SK-N-SH (cell line): ENCODE results near the gene GHR.

Experiments used
- EP300 ChIP-seq, 2 experiments: IDR thresholded peaks; 2 replicates each; pipeline versions ENCODE4 v1.4.0 to v1.6.1; 2012; ENCODE audit warnings: borderline replicate concordance in 1 of 2, low read depth in 1 of 2, low read length in 1 of 2
- POLR2AphosphoS5 ChIP-seq: IDR thresholded peaks from 2 replicates; pipeline ENCODE4 v1.6.1; 2012; ENCODE audit warnings: low read depth, low read length
- TF ChIP-seq, protein P1 (sequence below): fragments of 200-600 bp; sonication (generic); IDR thresholded peaks from 2 replicates; pipeline ENCODE4 v1.6.1; 2017; ENCODE audit warnings: antibody characterized with exemption, mild to moderate bottlenecking, moderate library complexity
- TF ChIP-seq, protein P2 (sequence below): IDR thresholded peaks from 2 replicates; pipeline ENCODE4 v1.4.0; 2012; ENCODE audit warnings: low read depth, borderline replicate concordance

- TF ChIP-seq, protein P1, sequence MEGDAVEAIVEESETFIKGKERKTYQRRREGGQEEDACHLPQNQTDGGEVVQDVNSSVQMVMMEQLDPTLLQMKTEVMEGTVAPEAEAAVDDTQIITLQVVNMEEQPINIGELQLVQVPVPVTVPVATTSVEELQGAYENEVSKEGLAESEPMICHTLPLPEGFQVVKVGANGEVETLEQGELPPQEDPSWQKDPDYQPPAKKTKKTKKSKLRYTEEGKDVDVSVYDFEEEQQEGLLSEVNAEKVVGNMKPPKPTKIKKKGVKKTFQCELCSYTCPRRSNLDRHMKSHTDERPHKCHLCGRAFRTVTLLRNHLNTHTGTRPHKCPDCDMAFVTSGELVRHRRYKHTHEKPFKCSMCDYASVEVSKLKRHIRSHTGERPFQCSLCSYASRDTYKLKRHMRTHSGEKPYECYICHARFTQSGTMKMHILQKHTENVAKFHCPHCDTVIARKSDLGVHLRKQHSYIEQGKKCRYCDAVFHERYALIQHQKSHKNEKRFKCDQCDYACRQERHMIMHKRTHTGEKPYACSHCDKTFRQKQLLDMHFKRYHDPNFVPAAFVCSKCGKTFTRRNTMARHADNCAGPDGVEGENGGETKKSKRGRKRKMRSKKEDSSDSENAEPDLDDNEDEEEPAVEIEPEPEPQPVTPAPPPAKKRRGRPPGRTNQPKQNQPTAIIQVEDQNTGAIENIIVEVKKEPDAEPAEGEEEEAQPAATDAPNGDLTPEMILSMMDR, result no peak
- TF ChIP-seq POLR2AphosphoS5 (no peak), EP300 (IDR thresholded peaks at IDR 0.05; ENCODE audit: borderline replicate concordance in 1 of 2, low read depth in 1 of 2, low read length in 1 of 2) (no peak)
- TF ChIP-seq, protein P2, sequence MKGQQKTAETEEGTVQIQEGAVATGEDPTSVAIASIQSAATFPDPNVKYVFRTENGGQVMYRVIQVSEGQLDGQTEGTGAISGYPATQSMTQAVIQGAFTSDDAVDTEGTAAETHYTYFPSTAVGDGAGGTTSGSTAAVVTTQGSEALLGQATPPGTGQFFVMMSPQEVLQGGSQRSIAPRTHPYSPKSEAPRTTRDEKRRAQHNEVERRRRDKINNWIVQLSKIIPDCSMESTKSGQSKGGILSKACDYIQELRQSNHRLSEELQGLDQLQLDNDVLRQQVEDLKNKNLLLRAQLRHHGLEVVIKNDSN, result no peak
Measured at GRCh38 chr5:42520203-42520602, 97.0 kb downstream of the GHR start.
